Ovary (tissue), 3 donors: ENCODE measurements around the gene COL13A1.

Experiments used
- EP300 ChIP-seq: sonication (generic); formaldehyde crosslinking; IDR thresholded peaks from one replicate; pipeline ENCODE4 v1.6.1; 2017; ENCODE audit warnings: antibody characterized with exemption
- POLR2A ChIP-seq: fragments of 450-650 bp; IDR thresholded peaks from one replicate; pipeline ENCODE4 v1.6.1; 2017; ENCODE audit warnings: antibody characterized with exemption, mild to moderate bottlenecking, moderate library complexity
- TF ChIP-seq, protein P1 (sequence below), 3 donors: fragments of 450-650 bp in 2 of 3; fragments of 200-600 bp in 1 of 3; IDR thresholded peaks; one replicate each; pipeline versions ENCODE4 v1.5.1 to v1.8.0; 2016 to 2022; ENCODE audit warnings: antibody characterized with exemption in 3 of 3, mild to moderate bottlenecking in 1 of 3
- donor health status: DM: no; HTN: no; CAD: no.

DNA sequence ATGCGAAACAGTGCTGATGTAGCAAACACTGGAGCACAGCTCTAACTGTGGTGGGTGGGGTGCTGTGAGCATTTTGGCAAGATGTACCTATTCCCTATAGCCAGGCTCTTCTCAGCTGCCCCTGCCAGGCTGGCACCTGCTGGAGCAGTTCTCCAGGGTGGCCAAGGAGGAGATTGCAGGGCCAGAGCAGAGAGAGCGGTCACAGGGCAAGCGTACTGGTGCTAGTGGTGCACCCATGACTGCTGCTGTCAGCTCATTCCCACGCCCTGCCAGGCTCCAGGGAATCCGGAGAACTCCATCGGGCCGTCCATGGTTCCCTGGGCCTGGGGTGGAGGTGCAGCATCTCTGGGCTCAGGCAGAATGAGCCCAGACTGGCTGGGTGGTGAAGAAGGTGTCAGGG is 2.1 kb downstream of the COL13A1 start:
- TF ChIP-seq, protein P1, sequence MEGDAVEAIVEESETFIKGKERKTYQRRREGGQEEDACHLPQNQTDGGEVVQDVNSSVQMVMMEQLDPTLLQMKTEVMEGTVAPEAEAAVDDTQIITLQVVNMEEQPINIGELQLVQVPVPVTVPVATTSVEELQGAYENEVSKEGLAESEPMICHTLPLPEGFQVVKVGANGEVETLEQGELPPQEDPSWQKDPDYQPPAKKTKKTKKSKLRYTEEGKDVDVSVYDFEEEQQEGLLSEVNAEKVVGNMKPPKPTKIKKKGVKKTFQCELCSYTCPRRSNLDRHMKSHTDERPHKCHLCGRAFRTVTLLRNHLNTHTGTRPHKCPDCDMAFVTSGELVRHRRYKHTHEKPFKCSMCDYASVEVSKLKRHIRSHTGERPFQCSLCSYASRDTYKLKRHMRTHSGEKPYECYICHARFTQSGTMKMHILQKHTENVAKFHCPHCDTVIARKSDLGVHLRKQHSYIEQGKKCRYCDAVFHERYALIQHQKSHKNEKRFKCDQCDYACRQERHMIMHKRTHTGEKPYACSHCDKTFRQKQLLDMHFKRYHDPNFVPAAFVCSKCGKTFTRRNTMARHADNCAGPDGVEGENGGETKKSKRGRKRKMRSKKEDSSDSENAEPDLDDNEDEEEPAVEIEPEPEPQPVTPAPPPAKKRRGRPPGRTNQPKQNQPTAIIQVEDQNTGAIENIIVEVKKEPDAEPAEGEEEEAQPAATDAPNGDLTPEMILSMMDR (IDR thresholded peaks at IDR 0.05), result no peak
- TF ChIP-seq POLR2A (no peak), EP300 (no peak)
